ENCODE measurements around the gene TTBK1.

Gene TTBK1

GRCh38 chr6:43255408-43256054 lies 12.2 kb downstream of the TTBK1 start:
- no peak for DNase-seq (ENCODE audit: low spot score)

GRCh38 chr6:43256670-43257366 lies 13.5 kb downstream of the TTBK1 start:
- no peak for DNase-seq (ENCODE audit: low spot score)

GRCh38 chr6:43257367-43258145 lies 14.3 kb downstream of the TTBK1 start:
- no peak for DNase-seq (ENCODE audit: low spot score)

GRCh38 chr6:43258180-43258579 lies 14.9 kb downstream of the TTBK1 start:
- no peak for DNase-seq (ENCODE audit: low spot score)

GRCh38 chr6:43258807-43259686 lies 15.8 kb downstream of the TTBK1 start:
- DNase-seq (ENCODE audit: low spot score): no peak

GRCh38 chr6:43260791-43261190 lies 17.5 kb downstream of the TTBK1 start:
- DNase-seq (ENCODE audit: low spot score): no peak

- DNase-seq (ENCODE audit: low spot score): no peak
Measured at GRCh38 chr6:43261198-43261597, 17.9 kb downstream of the TTBK1 start.

GRCh38 chr6:43262000-43262779 lies 18.9 kb downstream of the TTBK1 start:
- DNase-seq (ENCODE audit: low spot score): no peak

GRCh38 chr6:43262780-43263313 lies 19.6 kb downstream of the TTBK1 start:
- DNase-seq (ENCODE audit: low spot score): no peak

GRCh38 chr6:43263314-43264178 lies 20.3 kb downstream of the TTBK1 start:
- DNase-seq (ENCODE audit: low spot score): peak; percentile 83

GRCh38 chr6:43264599-43265145 lies 21.4 kb downstream of the TTBK1 start:
- DNase-seq (ENCODE audit: low spot score): no peak

- no peak for DNase-seq (ENCODE audit: low spot score)
Measured at GRCh38 chr6:43265564-43265963, 22.3 kb downstream of the TTBK1 start.

- no peak for DNase-seq (ENCODE audit: low spot score)
Measured at GRCh38 chr6:43267619-43268354, 24.5 kb downstream of the TTBK1 start.

GRCh38 chr6:43268355-43268700 lies 25.0 kb downstream of the TTBK1 start:
- DNase-seq (ENCODE audit: low spot score): no peak

GRCh38 chr6:43268782-43269272 lies 25.5 kb downstream of the TTBK1 start:
- no peak for DNase-seq (ENCODE audit: low spot score)

- DNase-seq (ENCODE audit: low spot score): no peak
Measured at GRCh38 chr6:43269273-43270007, 26.2 kb downstream of the TTBK1 start.

GRCh38 chr6:43271103-43271815 lies 28.0 kb downstream of the TTBK1 start:
- no peak for DNase-seq (ENCODE audit: low spot score)

GRCh38 chr6:43271944-43272343 lies 28.7 kb downstream of the TTBK1 start:
- no peak for DNase-seq (ENCODE audit: low spot score)

Measured in ecto neural progenitor cell (in vitro differentiated cells).